G401.6 (cell line): ENCODE results near the gene ABTB1.

Experiments
- FAIRE-seq: peaks from 2 replicates; lab custom pipeline; 2012; peaks lifted over from hg19 to GRCh38; lab: Jason Lieb, UNC

The ABTB1 gene

GRCh38 chr3:127672429-127673190 lies at the start of gene ABTB1:
Gene ABTB1, plus strand, starts transcription at chr3:127672952. Its CDS starts 74 bp downstream, at chr3:127673026.
- FAIRE-seq, result no peak

DNA sequence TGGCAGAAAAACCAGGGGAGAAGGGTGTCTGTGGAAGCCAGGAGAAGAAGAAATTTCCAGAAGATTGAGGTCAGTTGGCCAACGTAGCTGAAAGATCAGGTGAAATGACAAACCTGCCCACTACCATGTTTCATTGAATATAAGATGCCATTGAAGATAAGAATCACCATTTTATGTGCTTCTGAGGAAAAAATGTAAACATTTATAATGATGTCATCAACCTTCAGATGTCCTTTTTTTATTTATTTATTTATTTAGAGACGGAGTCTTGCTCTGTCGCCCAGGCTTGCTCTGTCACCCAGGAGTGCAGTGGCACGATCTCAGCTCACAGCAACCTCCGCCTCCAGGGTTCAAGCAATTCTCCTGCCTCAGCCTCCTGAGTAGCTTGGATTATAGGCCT lies 48.7 kb upstream of the ABTB1 start:
- FAIRE-seq, result no peak

DNA sequence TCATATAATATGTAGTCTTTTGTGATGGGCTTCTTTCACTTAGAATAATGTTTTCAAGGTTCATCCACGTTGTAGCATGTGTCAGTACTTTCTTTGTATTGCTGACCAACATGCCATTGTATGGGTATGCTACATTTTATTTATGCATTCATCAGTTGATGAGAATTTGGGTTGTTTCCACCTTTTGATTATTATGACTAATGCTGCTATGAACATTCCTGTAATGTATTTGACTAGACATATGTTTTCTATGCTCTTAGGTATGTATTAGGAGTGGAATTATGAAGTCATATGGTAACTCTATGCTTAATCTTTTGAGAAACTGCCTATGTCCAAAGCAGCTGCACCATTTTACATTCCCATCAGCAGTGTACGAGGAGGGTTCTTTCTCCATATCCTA lies 46.9 kb upstream of the ABTB1 start:
- no peak for FAIRE-seq

DNA sequence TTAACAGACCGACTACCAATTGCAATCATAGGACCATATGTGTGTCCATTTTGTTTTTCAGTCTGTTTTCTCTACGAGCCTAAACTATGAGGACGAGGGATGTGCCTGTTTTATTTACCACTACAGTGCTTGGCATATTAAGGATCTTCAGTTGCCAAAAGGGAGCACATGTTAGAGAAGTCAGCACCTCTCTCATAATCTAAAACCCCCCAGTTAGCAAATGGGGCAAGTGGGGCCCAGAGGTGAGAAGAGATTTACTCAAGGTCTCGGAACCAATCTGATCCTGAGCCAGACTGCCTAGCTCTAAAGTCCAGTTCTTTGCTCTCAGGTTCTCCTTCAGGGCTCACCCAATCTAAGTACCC lies 44.3 kb upstream of the ABTB1 start:
- no peak for FAIRE-seq

DNA sequence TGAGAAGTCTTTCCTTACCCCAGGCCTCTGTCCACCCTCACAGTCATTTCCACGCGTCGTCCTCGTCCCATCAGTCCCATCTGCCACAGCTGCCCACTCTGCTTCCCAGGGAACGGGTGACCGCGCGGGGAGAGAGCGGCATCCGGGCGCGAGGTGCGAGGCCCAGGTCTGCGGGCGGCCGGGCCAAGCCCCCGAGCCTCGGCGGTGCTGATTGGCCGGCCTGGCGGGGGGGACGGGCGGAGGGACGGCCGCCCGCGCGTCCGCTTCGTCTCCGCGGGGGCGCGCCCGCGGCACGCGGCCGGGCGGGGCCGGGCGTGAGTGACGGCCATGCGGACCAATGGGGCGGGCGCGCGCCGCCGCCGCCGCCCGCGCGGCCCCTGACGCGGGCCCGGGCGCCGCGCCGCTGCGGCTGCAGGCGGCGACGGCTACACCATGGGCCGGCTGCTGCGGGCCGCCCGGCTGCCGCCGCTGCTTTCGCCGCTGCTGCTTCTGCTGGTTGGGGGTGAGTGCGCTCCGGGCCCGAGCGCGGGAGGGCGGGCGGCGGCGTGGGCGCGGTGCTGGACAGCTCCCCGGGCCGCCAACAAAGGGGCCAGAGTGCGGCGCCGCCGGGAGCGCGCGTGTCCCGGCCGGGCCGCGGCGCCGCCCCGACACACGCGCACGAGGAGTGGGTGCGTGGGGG lies 43.8 kb upstream of the ABTB1 start, which contains the start of gene PODXL2:
Gene PODXL2, plus strand, starts transcription at position 398 of the 679 bp plus-strand sequence. Its CDS starts 35 bp downstream, at position 433.
- no peak for FAIRE-seq

- FAIRE-seq, result no peak
Measured at GRCh38 chr3:127629467-127630403, 43.0 kb upstream of the ABTB1 start.

DNA sequence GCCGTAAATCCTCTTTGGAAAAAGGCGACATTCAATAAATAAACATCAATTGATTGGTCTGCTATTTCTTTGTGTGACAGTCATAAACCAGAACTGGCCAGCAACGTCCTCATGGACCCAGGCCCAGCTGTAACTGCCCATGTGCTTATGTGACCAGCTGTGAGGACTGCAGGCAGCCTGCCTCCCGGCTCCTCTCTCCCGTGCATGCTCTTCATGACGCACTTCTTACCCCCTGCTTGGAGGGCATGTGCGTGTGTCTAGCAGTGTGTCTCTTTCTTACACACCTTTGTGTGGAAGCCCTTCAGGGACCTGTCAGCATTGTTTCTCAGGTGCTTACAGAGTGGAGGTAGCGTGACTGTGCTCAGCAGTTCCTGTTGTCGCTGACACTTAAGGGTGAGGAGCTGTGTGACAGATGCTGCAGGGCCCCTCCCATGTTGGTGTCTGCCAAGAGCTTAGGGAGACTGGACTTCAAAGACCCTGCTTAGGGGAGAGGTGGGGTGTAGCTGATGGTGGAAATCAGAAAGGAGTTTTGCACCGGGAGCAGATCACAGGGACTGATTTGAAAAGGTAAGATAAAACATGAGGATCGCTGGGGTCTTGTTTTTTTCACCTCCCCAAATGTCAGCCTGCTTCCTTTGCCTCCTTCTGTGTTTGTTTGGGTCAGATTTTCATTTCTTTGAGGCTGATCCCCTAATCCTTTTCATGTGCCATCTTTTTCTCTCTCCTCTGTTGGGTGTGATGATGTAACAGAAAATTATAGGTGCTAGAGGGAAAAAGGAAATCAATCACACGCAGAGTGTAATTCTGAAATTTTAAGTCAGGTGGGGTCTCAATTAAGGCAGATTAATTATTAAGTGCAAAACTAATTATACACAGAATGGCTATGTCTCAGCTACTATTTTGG lies 41.7 kb upstream of the ABTB1 start:
- FAIRE-seq, result no peak

- FAIRE-seq, result no peak
Measured at GRCh38 chr3:127632035-127632820, 40.5 kb upstream of the ABTB1 start.

DNA sequence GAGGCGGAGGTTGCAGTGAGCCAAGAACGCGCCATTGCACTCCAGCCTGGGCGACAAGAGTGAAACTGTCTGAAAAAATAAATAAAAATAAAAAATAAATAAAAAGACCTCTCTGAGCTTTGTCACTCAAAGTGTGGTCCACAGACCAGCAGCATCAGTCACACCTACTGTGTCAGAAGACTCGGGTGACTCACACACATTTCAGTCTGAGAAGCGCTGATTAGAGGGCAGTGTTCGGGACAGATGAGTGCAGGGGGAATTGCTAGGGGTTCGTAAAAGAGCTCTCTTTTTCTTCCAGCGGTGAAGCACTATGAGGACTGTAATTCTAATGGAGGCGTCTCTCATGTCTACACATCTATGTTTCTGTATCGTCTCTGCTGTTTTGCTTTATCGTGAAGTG lies 38.1 kb upstream of the ABTB1 start:
- no peak for FAIRE-seq

- no peak for FAIRE-seq
Measured at GRCh38 chr3:127637546-127637945, 35.2 kb upstream of the ABTB1 start.

GRCh38 chr3:127637971-127638370 lies 34.8 kb upstream of the ABTB1 start:
- no peak for FAIRE-seq

GRCh38 chr3:127639173-127640041 lies 33.3 kb upstream of the ABTB1 start:
- no peak for FAIRE-seq

DNA sequence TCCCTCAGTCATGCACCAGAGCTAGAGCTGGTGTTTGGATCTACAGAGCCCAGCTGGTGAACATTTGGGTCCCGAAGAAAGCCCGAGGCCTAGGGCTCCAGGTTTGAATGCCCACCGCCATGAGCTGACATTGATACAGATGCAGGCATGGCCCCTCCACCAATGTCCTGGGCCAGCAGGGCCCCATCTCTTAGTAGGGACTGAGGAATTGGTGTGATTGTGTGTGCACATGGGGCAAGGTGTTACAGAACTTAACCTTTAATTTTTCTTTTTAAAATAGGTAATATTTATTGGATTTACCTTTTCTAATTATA lies 32.8 kb upstream of the ABTB1 start:
- FAIRE-seq, result no peak

- no peak for FAIRE-seq
Measured at GRCh38 chr3:127644641-127645370, 27.9 kb upstream of the ABTB1 start.

DNA sequence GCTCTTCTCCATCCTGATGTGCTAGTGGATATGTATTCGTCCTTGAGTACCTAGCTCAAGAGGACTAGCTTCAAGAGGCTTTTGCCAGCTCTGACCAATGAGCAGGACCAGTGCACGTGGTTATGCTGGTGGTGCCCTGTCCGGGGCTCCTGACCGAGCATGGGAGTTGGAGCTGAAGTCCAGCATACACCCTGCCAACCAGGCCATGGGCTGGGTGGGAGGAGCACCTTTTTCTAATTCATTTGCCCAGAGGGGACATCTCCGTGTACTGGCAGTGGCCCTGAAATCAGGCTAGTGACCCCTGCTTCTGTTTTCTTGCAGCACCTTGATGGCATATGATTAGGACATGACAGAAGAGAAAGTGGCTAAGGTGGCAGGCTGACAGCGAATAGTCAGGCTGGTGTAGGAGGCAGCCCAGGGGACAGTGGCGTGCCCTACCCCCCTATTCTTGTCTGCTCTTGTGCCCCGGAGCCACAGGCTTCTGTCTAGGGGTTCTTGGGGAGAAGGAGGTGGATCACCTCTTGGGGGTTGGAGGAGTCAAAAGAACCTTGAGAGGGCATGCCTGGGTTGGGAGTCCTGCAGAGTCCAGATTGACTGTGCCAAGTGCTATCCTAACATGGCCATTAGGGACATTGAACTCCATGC lies 27.3 kb upstream of the ABTB1 start:
- FAIRE-seq, result no peak

DNA sequence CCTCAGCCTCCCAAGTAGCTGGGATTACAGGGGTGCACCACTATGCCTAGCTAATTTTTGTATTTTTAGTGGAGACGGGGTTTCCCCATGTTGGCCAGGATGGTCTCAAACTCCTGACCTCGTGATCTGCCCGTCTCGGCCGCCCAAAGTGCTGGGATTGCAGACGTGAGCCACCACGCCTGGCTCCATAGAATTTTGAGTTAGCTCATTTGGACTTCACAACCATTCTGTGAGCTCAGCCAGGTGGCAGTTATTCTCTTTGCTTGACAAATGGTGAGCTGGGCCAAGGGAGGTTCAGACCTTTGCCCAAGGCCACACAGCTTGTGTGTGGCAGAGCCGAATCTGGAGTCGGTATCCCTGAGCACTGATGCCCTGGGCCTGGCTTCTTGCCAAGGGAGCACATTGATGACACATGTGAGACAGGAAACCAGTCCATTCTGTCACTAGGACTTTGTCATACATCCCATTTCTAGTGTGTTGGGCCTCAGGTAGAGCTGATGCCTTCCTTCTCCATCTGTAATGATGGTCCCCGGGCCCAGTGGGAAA lies 26.2 kb upstream of the ABTB1 start:
- FAIRE-seq, result no peak

DNA sequence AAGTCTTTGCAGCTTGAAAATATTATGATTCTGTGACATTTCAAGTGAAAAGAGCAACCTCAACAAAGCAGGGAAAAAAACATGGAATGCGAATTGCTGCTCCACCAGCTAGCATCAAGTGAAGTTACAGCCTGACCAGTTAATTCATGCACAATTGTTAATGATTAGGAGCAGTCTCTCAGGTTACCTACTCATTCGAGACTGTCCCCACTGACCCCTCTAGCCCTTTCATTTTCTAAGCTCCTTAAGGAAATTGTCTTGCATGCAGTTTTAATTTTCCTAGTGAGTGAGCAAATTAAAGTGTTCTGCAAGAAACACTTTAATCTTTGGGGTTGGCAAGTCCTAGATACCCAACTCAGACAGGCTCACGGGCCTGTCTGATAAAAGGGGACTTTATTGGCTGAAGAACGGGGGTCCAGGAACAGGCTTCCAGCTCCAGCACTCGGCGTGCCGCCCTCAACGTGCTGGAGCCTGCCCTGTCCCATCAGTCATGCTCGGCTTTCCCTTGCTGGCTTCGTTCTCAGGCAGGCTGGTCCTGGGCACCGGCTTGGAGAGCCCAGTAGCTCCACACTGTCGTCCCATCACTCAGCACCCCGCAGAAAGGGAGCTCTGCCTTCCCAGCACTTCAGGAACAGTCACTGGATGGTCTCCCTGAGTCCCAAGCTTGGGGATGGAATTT lies 25.4 kb upstream of the ABTB1 start:
- no peak for FAIRE-seq

GRCh38 chr3:127647845-127648204 lies 24.9 kb upstream of the ABTB1 start:
- no peak for FAIRE-seq
